HepG2 (cell line): ENCODE measurements around the gene LIPA. TPM values are rescaled to one million over a fixed set of nuclear protein-coding genes. Genes with fewer than 3 reads are reported as not detected.
A peak's percentile ranks its signal among the peaks of the same experiment; 100 is the strongest.

ENCODE experiments used
- ATAC-seq: fragments of 200-7000 bp; cut with Tn5 transposase; 3 replicates; pipeline ENCODE4 v1.9.1; 2020; ENCODE audit warnings: mild to moderate bottlenecking, moderate library complexity
- BruUV-seq: library from RNA; stranded (reverse); fragments of 400-500 nt; replicated peaks from 2 replicates; lab custom pipeline; 2021; lab: Mats Ljungman, UMichigan
- CTCF ChIA-PET: fragments of 300-600 bp; formaldehyde crosslinking; extraction: SDS; loops from one replicate; lab custom pipeline; 2021; ENCODE audit warnings: low total read pairs, inconsistent platforms, low intra/inter-chr PET ratio; lab: Yijun Ruan, JAX
- POLR2A ChIA-PET: fragments of 350-600 bp; sonication (Branson Sonifier 250); formaldehyde crosslinking; loops from one replicate; lab custom pipeline; 2020; ENCODE audit warnings: antibody characterized with exemption, inconsistent platforms; lab: Yijun Ruan, JAX
- DNase-seq: peaks from one replicate; pipeline ENCODE4 v3.0.0-alpha.2; 2015; ENCODE audit warnings: low spot score
- FAIRE-seq: peaks from 3 replicates; lab custom pipeline; 2011; peaks lifted over from hg19 to GRCh38; lab: Jason Lieb, UNC
- H2AFZ ChIP-seq: one replicate; pipeline ENCODE4 v1.6.1; 2011; ENCODE audit warnings: low read length, inconsistent platforms
- H3K27ac ChIP-seq: fragments of 300-600 bp; 3 replicates; pipeline ENCODE4 v1.8.0; 2011; ENCODE audit warnings: mixed run types, mild to moderate bottlenecking, mixed read lengths, low read length, inconsistent platforms; ENCODE audit not compliant: insufficient read depth; ENCODE audit errors: extremely low read length
- H3K27me3 ChIP-seq, 2 experiments: fragments of 200-600 bp in 1 of 2; 2 replicates in 1 of 2; 3 replicates in 1 of 2; pipeline versions ENCODE4 v1.6.0 to v1.8.0; 2011; ENCODE audit warnings: low read length in 2 of 2, mild to moderate bottlenecking in 2 of 2, moderate library complexity in 2 of 2, inconsistent platforms in 1 of 2; ENCODE audit not compliant: insufficient read depth in 2 of 2, control insufficient read depth in 1 of 2
- H3K36me3 ChIP-seq, 2 experiments: fragments of 200-600 bp in 1 of 2; replicated peaks in 1 of 2; 2 replicates in 1 of 2; 3 replicates in 1 of 2; pipeline versions ENCODE4 v1.5.1 to v1.8.0; 2011; ENCODE audit warnings: low read length in 2 of 2, inconsistent platforms in 1 of 2; ENCODE audit not compliant: insufficient read depth in 2 of 2, control insufficient read depth in 1 of 2
- H3K4me1 ChIP-seq: 2 replicates; pipeline ENCODE4 v1.5.1; 2012; ENCODE audit warnings: low read length, inconsistent platforms; ENCODE audit not compliant: insufficient read depth
- H3K4me2 ChIP-seq: 2 replicates; pipeline ENCODE4 v1.6.0; 2011; ENCODE audit warnings: low read depth, low read length, inconsistent platforms
- H3K4me3 ChIP-seq, 3 experiments: fragments of 200-600 bp in 1 of 3; sonication (generic), shearing (Covaris generic) in 1 of 3; replicated peaks in 1 of 3; 2 replicates each; pipeline ENCODE4 v1.5.1; 2011 to 2016; ENCODE audit warnings: low read length in 3 of 3, inconsistent platforms in 2 of 3, low read depth in 2 of 3, mild to moderate bottlenecking in 2 of 3, control low read depth in 1 of 3, mixed read lengths in 1 of 3; ENCODE audit not compliant: insufficient read depth in 1 of 3
- H3K79me2 ChIP-seq: one replicate; pipeline ENCODE4 v1.6.1; 2011; ENCODE audit warnings: low read length, inconsistent platforms; ENCODE audit not compliant: insufficient read depth
- H3K9ac ChIP-seq: 2 replicates; pipeline ENCODE4 v1.6.0; 2011; ENCODE audit warnings: mild to moderate bottlenecking, low read depth, low read length, inconsistent platforms; ENCODE audit not compliant: insufficient read depth
- H3K9me3 ChIP-seq: 2 replicates; pipeline ENCODE4 v1.5.1; 2012; ENCODE audit warnings: mild to moderate bottlenecking, low read length
- H4K20me1 ChIP-seq: 2 replicates; pipeline ENCODE4 v1.6.0; 2011; ENCODE audit warnings: inconsistent platforms, mild to moderate bottlenecking, low read length, moderate library complexity; ENCODE audit not compliant: insufficient read depth
- HMG20B ChIP-seq: conservative IDR thresholded peaks from 2 replicates; pipeline ENCODE4 v1.6.1; 2016; ENCODE audit warnings: missing genetic modification reagents, missing compliant biosample characterization
- NR2C2 ChIP-seq: sonication (generic); formaldehyde crosslinking; IDR thresholded peaks from 2 replicates; pipeline ENCODE4 v1.4.0; 2020; ENCODE audit warnings: missing genetic modification reagents, mild to moderate bottlenecking, moderate library complexity, borderline replicate concordance
- SMC3 ChIP-seq: IDR thresholded peaks from 2 replicates; pipeline ENCODE4 v1.6.1; 2011; ENCODE audit warnings: low read length, improper control_type of control experiment
- STAG1 ChIP-seq: sonication (generic); formaldehyde crosslinking; IDR thresholded peaks from 2 replicates; pipeline ENCODE4 v1.4.0; 2020; ENCODE audit warnings: missing genetic modification reagents
- ZBTB14 ChIP-seq: sonication (generic); formaldehyde crosslinking; IDR thresholded peaks from 2 replicates; pipeline ENCODE4 v1.4.0; 2020; ENCODE audit warnings: missing genetic modification reagents
- ZFP62 ChIP-seq: sonication (generic); formaldehyde crosslinking; IDR thresholded peaks from 2 replicates; pipeline ENCODE4 v1.4.0; 2020; ENCODE audit warnings: missing genetic modification reagents
- ZFX ChIP-seq: sonication (generic); formaldehyde crosslinking; IDR thresholded peaks from 2 replicates; pipeline ENCODE4 v1.4.0; 2020; ENCODE audit warnings: mild to moderate bottlenecking, low read depth, missing genetic modification reagents, moderate library complexity
- ZNF335 ChIP-seq: sonication (generic); formaldehyde crosslinking; IDR thresholded peaks from 2 replicates; pipeline ENCODE4 v1.4.0; 2020; ENCODE audit warnings: missing genetic modification reagents
- ZNF780A ChIP-seq: sonication (generic); formaldehyde crosslinking; IDR thresholded peaks from 2 replicates; pipeline ENCODE4 v1.8.0; 2022; ENCODE audit warnings: mild to moderate bottlenecking, missing genetic modification reagents, moderate library complexity
- WGBS: methylation state at CpG from one replicate; pipeline ENCODE4 v1.1.6; 2017; ENCODE audit warnings: low lambda C conversion rate; 5-methylcytosine and 5-hydroxymethylcytosine counted together
- in situ Hi-C: cut with HindIII; loops from 2 replicates; pipeline ENCODE4 v1.10.0; 2017; ENCODE audit warnings: low pct_unique_long_range_greater_than_20kb; ENCODE audit not compliant: extremely low pct_ligation_motif_present
- intact Hi-C: fragments of 100-400 bp; cut with micrococcal nuclease; formaldehyde crosslinking; loops from one replicate; pipeline ENCODE4 v1.10.0; 2022; ENCODE audit not compliant: unreplicated experiment
- polyA plus RNA-seq, 8 experiments: library from polyadenylated mRNA; depleted of rRNA in 3 of 8; stranded (reverse) in 7 of 8; unstranded in 1 of 8; fragments of >200 nt; fragmentation: Illumina TruSeq in 4 of 8; extraction: Trizol in 4 of 8; gene quantifications; 2 replicates each; pipeline versions ENCODE4 v1.2.1 to v1.2.3, GENCODE V29; 2011 to 2016; ENCODE audit warnings: low read depth in 4 of 8, missing spikeins in 1 of 8, mixed read lengths in 1 of 8; ENCODE audit not compliant: insufficient read depth in 1 of 8
- total RNA-seq, 5 experiments: library from RNA; depleted of rRNA; stranded (reverse); fragments of >200 nt; fragmentation: Illumina TruSeq; extraction: Trizol; gene quantifications; 2 replicates each; pipeline ENCODE4 v1.2.3, GENCODE V29; 2016; ENCODE audit warnings: low read depth in 1 of 5
- TF ChIP-seq, protein P1 (sequence below): sonication (generic); formaldehyde crosslinking; IDR thresholded peaks from one replicate; pipeline ENCODE4 v1.5.1; 2020; ENCODE audit warnings: mild to moderate bottlenecking, missing genetic modification reagents; ENCODE audit errors: not compliant biosample characterization
- TF ChIP-seq, protein P2 (sequence below): sonication (generic); formaldehyde crosslinking; IDR thresholded peaks from 2 replicates; pipeline ENCODE4 v1.5.0; 2020; ENCODE audit warnings: mild to moderate bottlenecking, missing genetic modification reagents, moderate library complexity

The LIPA gene
- total and polyA plus RNA-seq, 2 of the 13 experiments (the other 11 are each of a cell fraction or from before 2014, with no cell fraction given), result 57.1 to 79.5 TPM

GRCh38 chr10:89217057-89217990 is 34.3 kb downstream of the LIPA start:
- in situ Hi-C loops, result loop anchor here (25.0 kb wide), 1 partner anchor 380 kb away; no protein-coding TSS in a partner anchor
- no peak overlapping the region for H3K9ac ChIP-seq
- no peaks in the 10 kb centered on the region for H3K9me3 ChIP-seq
- H3K4me2 ChIP-seq, result no peak overlapping the region
- H2AFZ ChIP-seq, result no peak overlapping the region
- H4K20me1 ChIP-seq, result peaks cover 6% of the 10 kb centered on the region; the same call in 1 of the 2 replicates
- FAIRE-seq (peak; percentile 44), ATAC-seq (no peak), DNase-seq (peak; percentile 43)
- no peak overlapping the region for H3K27ac ChIP-seq
- no peaks in the 10 kb centered on the region for H3K79me2 ChIP-seq
- POLR2A ChIA-PET, result no interaction called here
- peaks cover 3 to 19% of the 10 kb centered on the region in 2 experiments; a peak in 4 of 5 replicates for H3K36me3 ChIP-seq
- no peaks in the 10 kb centered on the region for H3K27me3 ChIP-seq
- CTCF ChIA-PET, result interaction anchor here (1.8 to 2.7 kb wide), 3 partner anchors 187 to 346 kb away, joined by 8 to 26 read pairs (median 14); no protein-coding TSS in a partner anchor
- WGBS, result 35% methylated on average over 6 of the region's 6 CpGs
- H3K4me1 ChIP-seq, result no peaks in the 10 kb centered on the region
- no TSS peak for BruUV-seq
- no peak overlapping the region for H3K4me3 ChIP-seq
- intact Hi-C loops, result loop anchor here (1.0 to 2.0 kb wide), 4 partner anchors 33 to 383 kb away; partner anchors contain the start of gene LIPA
- TF ChIP-seq SMC3, result peak; percentile 29; the same call in 1 of the 2 replicates
- TF ChIP-seq, protein P1, sequence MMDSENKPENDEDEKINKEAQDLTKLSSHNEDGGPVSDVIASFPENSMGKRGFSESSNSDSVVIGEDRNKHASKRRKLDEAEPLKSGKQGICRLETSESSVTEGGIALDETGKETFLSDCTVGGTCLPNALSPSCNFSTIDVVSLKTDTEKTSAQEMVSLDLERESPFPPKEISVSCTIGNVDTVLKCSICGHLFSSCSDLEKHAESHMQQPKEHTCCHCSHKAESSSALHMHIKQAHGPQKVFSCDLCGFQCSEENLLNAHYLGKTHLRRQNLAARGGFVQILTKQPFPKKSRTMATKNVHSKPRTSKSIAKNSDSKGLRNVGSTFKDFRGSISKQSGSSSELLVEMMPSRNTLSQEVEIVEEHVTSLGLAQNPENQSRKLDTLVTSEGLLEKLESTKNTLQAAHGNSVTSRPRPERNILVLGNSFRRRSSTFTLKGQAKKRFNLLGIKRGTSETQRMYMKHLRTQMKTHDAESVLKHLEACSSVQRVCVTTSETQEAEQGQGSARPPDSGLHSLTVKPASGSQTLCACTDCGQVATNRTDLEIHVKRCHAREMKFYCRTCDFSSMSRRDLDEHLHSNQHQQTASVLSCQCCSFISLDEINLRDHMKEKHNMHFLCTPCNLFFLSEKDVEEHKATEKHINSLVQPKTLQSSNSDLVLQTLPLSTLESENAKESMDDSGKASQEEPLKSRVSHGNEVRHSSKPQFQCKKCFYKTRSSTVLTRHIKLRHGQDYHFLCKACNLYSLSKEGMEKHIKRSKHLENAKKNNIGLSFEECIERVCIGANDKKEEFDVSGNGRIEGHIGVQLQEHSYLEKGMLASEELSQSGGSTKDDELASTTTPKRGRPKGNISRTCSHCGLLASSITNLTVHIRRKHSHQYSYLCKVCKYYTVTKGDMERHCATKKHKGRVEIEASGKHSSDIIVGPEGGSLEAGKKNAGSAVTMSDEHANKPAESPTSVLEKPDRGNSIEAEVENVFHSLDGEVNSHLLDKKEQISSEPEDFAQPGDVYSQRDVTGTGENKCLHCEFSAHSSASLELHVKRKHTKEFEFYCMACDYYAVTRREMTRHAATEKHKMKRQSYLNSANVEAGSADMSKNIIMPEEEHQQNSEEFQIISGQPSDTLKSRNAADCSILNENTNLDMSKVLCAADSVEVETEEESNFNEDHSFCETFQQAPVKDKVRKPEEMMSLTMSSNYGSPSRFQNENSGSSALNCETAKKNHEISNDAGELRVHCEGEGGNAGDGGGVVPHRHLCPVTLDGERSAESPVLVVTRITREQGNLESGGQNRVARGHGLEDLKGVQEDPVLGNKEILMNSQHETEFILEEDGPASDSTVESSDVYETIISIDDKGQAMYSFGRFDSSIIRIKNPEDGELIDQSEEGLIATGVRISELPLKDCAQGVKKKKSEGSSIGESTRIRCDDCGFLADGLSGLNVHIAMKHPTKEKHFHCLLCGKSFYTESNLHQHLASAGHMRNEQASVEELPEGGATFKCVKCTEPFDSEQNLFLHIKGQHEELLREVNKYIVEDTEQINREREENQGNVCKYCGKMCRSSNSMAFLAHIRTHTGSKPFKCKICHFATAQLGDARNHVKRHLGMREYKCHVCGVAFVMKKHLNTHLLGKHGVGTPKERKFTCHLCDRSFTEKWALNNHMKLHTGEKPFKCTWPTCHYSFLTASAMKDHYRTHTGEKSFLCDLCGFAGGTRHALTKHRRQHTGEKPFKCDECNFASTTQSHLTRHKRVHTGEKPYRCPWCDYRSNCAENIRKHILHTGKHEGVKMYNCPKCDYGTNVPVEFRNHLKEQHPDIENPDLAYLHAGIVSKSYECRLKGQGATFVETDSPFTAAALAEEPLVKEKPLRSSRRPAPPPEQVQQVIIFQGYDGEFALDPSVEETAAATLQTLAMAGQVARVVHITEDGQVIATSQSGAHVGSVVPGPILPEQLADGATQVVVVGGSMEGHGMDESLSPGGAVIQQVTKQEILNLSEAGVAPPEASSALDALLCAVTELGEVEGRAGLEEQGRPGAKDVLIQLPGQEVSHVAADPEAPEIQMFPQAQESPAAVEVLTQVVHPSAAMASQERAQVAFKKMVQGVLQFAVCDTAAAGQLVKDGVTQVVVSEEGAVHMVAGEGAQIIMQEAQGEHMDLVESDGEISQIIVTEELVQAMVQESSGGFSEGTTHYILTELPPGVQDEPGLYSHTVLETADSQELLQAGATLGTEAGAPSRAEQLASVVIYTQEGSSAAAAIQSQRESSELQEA, result no peak
- TF ChIP-seq ZFX (CRISPR knock-in tag), result no peak
- TF ChIP-seq NR2C2 (CRISPR knock-in tag), result no peak
- no peak for TF ChIP-seq ZNF780A (CRISPR knock-in tag)
- TF ChIP-seq STAG1 (CRISPR knock-in tag), result peak; percentile 54
- TF ChIP-seq ZFP62, result no peak
- no peak for TF ChIP-seq ZNF335 (CRISPR knock-in tag)
- TF ChIP-seq, protein P2, sequence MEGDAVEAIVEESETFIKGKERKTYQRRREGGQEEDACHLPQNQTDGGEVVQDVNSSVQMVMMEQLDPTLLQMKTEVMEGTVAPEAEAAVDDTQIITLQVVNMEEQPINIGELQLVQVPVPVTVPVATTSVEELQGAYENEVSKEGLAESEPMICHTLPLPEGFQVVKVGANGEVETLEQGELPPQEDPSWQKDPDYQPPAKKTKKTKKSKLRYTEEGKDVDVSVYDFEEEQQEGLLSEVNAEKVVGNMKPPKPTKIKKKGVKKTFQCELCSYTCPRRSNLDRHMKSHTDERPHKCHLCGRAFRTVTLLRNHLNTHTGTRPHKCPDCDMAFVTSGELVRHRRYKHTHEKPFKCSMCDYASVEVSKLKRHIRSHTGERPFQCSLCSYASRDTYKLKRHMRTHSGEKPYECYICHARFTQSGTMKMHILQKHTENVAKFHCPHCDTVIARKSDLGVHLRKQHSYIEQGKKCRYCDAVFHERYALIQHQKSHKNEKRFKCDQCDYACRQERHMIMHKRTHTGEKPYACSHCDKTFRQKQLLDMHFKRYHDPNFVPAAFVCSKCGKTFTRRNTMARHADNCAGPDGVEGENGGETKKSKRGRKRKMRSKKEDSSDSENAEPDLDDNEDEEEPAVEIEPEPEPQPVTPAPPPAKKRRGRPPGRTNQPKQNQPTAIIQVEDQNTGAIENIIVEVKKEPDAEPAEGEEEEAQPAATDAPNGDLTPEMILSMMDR, result peak; percentile 59
- no peak for TF ChIP-seq ZBTB14 (CRISPR knock-in tag)
- TF ChIP-seq HMG20B, result no peak
